Measurements from ENCODE around the gene RAB6D. TPM values are rescaled to one million over a fixed set of nuclear protein-coding genes. Genes with fewer than 3 reads are reported as not detected.
"Not testable (repeated sequence)": the region's sequence is repeated elsewhere in the genome, so short reads cannot be mapped to it uniquely, and the experiment has no call there.

Gene RAB6D
- total RNA-seq, 1 experiment from 2014 or later = not detected

- Histone ChIP-seq H3K27me3 (ENCODE audit: insufficient read depth, low read depth) (peaks cover 19% of the 10 kb centered on the region; the same call in 1 of the 2 replicates), H2AFZ (no peak overlapping the region), H3K9me2 (ENCODE audit: insufficient read depth) (no peaks in the 10 kb centered on the region), H3K9me3 (ENCODE audit: insufficient read depth, low read depth) (no peaks in the 10 kb centered on the region), H3K4me1 (replicated peaks; ENCODE audit: insufficient read depth) (no peaks in the 10 kb centered on the region), H3F3A (ENCODE audit: insufficient read depth, low read depth) (no peaks in the 10 kb centered on the region), H3K79me2 (ENCODE audit: low read depth) (no peaks in the 10 kb centered on the region), H3K4me3 (no peak overlapping the region), H4K20me1 (ENCODE audit: insufficient read depth) (no peaks in the 10 kb centered on the region), H3K27ac (no peak overlapping the region), H3K36me3 (ENCODE audit: low read depth) (no peaks in the 10 kb centered on the region), H3K4me2 (no peak overlapping the region)
- intact Hi-C loops (cut with micrococcal nuclease; ENCODE audit: unreplicated experiment) = no loop called here
- CTCF ChIA-PET = no interaction called here
- BruUV-seq (replicated peaks) = no TSS peak
- TF ChIP-seq EZH2 (IDR thresholded peaks at IDR 0.05; ENCODE audit: low read depth) (no peak), CTCF (conservative IDR thresholded peaks at IDR 0.05) (no peak)
- DNase-seq = no peak
- POLR2A ChIA-PET (ENCODE audit: unreplicated experiment) = no interaction called here
Measured at GRCh38 chr2:131367352-131367751, 3.4 kb upstream of the RAB6D start.

DNA sequence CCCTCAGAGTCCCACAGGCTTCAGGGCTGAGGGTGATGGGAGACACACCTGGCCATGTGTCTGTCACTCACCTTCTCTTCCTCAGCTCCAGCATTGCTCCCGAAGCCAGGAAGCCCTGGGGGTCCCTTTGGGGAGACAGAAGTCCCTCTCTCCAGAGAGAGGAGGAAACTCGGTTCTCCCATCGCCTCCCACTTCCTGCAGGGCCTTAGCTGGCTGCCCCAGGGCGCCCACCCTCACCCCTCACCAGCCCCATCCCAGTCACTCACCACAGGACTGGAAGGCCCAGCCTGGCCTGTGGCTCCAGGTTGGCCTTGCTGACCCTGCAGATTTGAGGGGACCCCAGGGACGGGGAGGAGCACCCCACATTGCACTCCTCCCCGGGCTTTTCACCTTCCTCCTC, 2.7 kb upstream of the RAB6D start:
- no peaks in the 10 kb centered on the region for H4K20me1 ChIP-seq (ENCODE audit: insufficient read depth)
- no peaks in the 10 kb centered on the region for H3K9me3 ChIP-seq (ENCODE audit: insufficient read depth, low read depth)
- no peaks in the 10 kb centered on the region for H3K79me2 ChIP-seq (ENCODE audit: low read depth)
- no peak overlapping the region for H3K27ac ChIP-seq
- BruUV-seq (replicated peaks) = no TSS peak
- no peak overlapping the region for H3K4me2 ChIP-seq
- intact Hi-C loops (cut with micrococcal nuclease; ENCODE audit: unreplicated experiment) = no loop called here
- ChIA-PET CTCF (no interaction called here), POLR2A (ENCODE audit: unreplicated experiment) (no interaction called here)
- H3K4me3 ChIP-seq = no peak overlapping the region
- H3F3A ChIP-seq (ENCODE audit: insufficient read depth, low read depth) = no peaks in the 10 kb centered on the region
- no peak for DNase-seq
- H3K27me3 ChIP-seq (ENCODE audit: insufficient read depth, low read depth) = peaks cover 19% of the 10 kb centered on the region; the same call in 1 of the 2 replicates
- no peak overlapping the region for H2AFZ ChIP-seq
- no peak for TF ChIP-seq CTCF (conservative IDR thresholded peaks at IDR 0.05)
- no peak for TF ChIP-seq EZH2 (IDR thresholded peaks at IDR 0.05; ENCODE audit: low read depth)
- H3K9me2 ChIP-seq (ENCODE audit: insufficient read depth) = no peaks in the 10 kb centered on the region
- H3K36me3 ChIP-seq (ENCODE audit: low read depth) = no peaks in the 10 kb centered on the region
- H3K4me1 ChIP-seq (replicated peaks; ENCODE audit: insufficient read depth) = no peaks in the 10 kb centered on the region

GRCh38 chr2:131365452-131365851, 1.5 kb upstream of the RAB6D start:
- intact Hi-C loops (cut with micrococcal nuclease; ENCODE audit: unreplicated experiment) = no loop called here
- ChIA-PET POLR2A (ENCODE audit: unreplicated experiment) (no interaction called here), CTCF (no interaction called here)
- Histone ChIP-seq H3K4me3 (no peak overlapping the region), H3K9me3 (ENCODE audit: insufficient read depth, low read depth) (no peaks in the 10 kb centered on the region), H3K4me2 (no peak overlapping the region), H3K27ac (no peak overlapping the region), H4K20me1 (ENCODE audit: insufficient read depth) (no peaks in the 10 kb centered on the region), H3K36me3 (ENCODE audit: low read depth) (no peaks in the 10 kb centered on the region), H3F3A (ENCODE audit: insufficient read depth, low read depth) (no peaks in the 10 kb centered on the region), H2AFZ (no peak overlapping the region), H3K27me3 (ENCODE audit: insufficient read depth, low read depth) (peaks cover 19% of the 10 kb centered on the region; the same call in 1 of the 2 replicates), H3K79me2 (ENCODE audit: low read depth) (no peaks in the 10 kb centered on the region), H3K9me2 (ENCODE audit: insufficient read depth) (no peaks in the 10 kb centered on the region), H3K4me1 (replicated peaks; ENCODE audit: insufficient read depth) (no peaks in the 10 kb centered on the region)
- BruUV-seq (replicated peaks) = no TSS peak
- no peak for DNase-seq
- no peak for TF ChIP-seq EZH2 (IDR thresholded peaks at IDR 0.05; ENCODE audit: low read depth)
- TF ChIP-seq CTCF (conservative IDR thresholded peaks at IDR 0.05) = no peak

GRCh38 chr2:131363213-131363612, 755 bp downstream of the RAB6D start:
- intact Hi-C loops (cut with micrococcal nuclease; ENCODE audit: unreplicated experiment); H3K9me3 ChIP-seq (ENCODE audit: insufficient read depth, low read depth); H3K79me2 ChIP-seq (ENCODE audit: low read depth); POLR2A ChIA-PET (ENCODE audit: unreplicated experiment); H3K9me2 ChIP-seq (ENCODE audit: insufficient read depth); H2AFZ ChIP-seq; DNase-seq; BruUV-seq (replicated peaks); H3F3A ChIP-seq (ENCODE audit: insufficient read depth, low read depth); H3K36me3 ChIP-seq (ENCODE audit: low read depth); CTCF ChIA-PET; H3K27ac ChIP-seq; H3K4me1 ChIP-seq (replicated peaks; ENCODE audit: insufficient read depth); H3K4me2 ChIP-seq; H3K4me3 ChIP-seq; H4K20me1 ChIP-seq (ENCODE audit: insufficient read depth): not testable (repeated sequence)
- H3K27me3 ChIP-seq (ENCODE audit: insufficient read depth, low read depth) = peaks cover 15% of the 10 kb centered on the region; the same call in 1 of the 2 replicates

GRCh38 chr2:131361773-131362172, 2.2 kb downstream of the RAB6D start:
- H3K36me3 ChIP-seq (ENCODE audit: low read depth); H3K4me2 ChIP-seq; H3K4me3 ChIP-seq; H4K20me1 ChIP-seq (ENCODE audit: insufficient read depth); DNase-seq; CTCF ChIA-PET; POLR2A ChIA-PET (ENCODE audit: unreplicated experiment); intact Hi-C loops (cut with micrococcal nuclease; ENCODE audit: unreplicated experiment); H3K27ac ChIP-seq; H3F3A ChIP-seq (ENCODE audit: insufficient read depth, low read depth); H3K4me1 ChIP-seq (replicated peaks; ENCODE audit: insufficient read depth); H3K9me2 ChIP-seq (ENCODE audit: insufficient read depth); H3K9me3 ChIP-seq (ENCODE audit: insufficient read depth, low read depth); H3K79me2 ChIP-seq (ENCODE audit: low read depth); H2AFZ ChIP-seq; BruUV-seq (replicated peaks): not testable (repeated sequence)
- H3K27me3 ChIP-seq (ENCODE audit: insufficient read depth, low read depth) = peaks cover 12% of the 10 kb centered on the region; the same call in 1 of the 2 replicates

Data from PC-9 (cell line).